NT2/D1 (cell line): ENCODE data around the gene NTMT2.

Source experiments
- SUZ12 ChIP-seq: IDR thresholded peaks from 2 replicates; pipeline ENCODE4 v1.6.1; 2011; ENCODE audit not compliant: insufficient read length, insufficient read depth; ENCODE audit errors: extremely low read depth
- YY1 ChIP-seq: IDR thresholded peaks from 2 replicates; pipeline ENCODE4 v1.6.1; 2011; ENCODE audit not compliant: insufficient read length, insufficient read depth
- ZNF274 ChIP-seq: IDR thresholded peaks from 2 replicates; pipeline ENCODE4 v1.6.1; 2011; ENCODE audit warnings: mild to moderate bottlenecking, low read depth, low read length

- TF ChIP-seq ZNF274, result no peak
- TF ChIP-seq YY1, result no peak
- TF ChIP-seq SUZ12, result no peak
These were observed 12.1 kb downstream of the NTMT2 start for GRCh38 chr1:170157820-170158219.
